Fibroblast of villous mesenchyme (primary cell): ENCODE measurements around the gene CCDC87. TPM values are rescaled to one million over a fixed set of nuclear protein-coding genes. Genes with fewer than 3 reads are reported as not detected.
A peak's percentile ranks its signal among the peaks of the same experiment; 100 is the strongest.

Source experiments
- DNase-seq: peaks from one replicate; pipeline ENCODE4 v3.0.0-alpha.2; 2010; ENCODE audit warnings: low read depth
- H3K4me3 ChIP-seq: 2 replicates; pipeline ENCODE4 v1.5.1; 2011; ENCODE audit warnings: low read depth, mild to moderate bottlenecking, low read length
- total RNA-seq: library from RNA; depleted of rRNA; stranded (reverse); fragments of >200 nt; gene quantifications from 2 replicates; pipeline ENCODE4 v1.2.3, GENCODE V29; 2012
- TF ChIP-seq, protein P1 (sequence below): IDR thresholded peaks from 2 replicates; pipeline ENCODE4 v1.5.1; 2012; ENCODE audit warnings: low read depth, mild to moderate bottlenecking, low read length; ENCODE audit not compliant: insufficient read depth

CCDC87 gene
- total RNA-seq, 1 donor: 0.43 TPM

DNA sequence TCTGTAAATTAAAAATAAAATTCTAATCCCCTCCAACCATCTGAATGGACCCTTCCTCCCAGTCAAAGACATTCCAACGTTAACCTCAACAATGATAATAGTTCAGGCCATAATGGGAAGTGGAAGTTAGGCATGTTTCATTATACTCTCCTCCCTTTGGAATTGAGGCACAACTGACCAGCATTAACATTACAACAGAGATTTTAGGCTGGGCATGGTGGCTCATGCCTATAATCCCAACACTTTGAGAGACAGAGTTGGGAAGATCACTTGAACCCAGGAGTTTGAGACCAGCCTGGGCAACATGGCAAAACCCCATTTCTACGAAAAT is 22.0 kb downstream of the CCDC87 start:
- no peak for DNase-seq
- H3K4me3 ChIP-seq: no peak overlapping the region
- TF ChIP-seq, protein P1, sequence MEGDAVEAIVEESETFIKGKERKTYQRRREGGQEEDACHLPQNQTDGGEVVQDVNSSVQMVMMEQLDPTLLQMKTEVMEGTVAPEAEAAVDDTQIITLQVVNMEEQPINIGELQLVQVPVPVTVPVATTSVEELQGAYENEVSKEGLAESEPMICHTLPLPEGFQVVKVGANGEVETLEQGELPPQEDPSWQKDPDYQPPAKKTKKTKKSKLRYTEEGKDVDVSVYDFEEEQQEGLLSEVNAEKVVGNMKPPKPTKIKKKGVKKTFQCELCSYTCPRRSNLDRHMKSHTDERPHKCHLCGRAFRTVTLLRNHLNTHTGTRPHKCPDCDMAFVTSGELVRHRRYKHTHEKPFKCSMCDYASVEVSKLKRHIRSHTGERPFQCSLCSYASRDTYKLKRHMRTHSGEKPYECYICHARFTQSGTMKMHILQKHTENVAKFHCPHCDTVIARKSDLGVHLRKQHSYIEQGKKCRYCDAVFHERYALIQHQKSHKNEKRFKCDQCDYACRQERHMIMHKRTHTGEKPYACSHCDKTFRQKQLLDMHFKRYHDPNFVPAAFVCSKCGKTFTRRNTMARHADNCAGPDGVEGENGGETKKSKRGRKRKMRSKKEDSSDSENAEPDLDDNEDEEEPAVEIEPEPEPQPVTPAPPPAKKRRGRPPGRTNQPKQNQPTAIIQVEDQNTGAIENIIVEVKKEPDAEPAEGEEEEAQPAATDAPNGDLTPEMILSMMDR: no peak

GRCh38 chr11:66570079-66570849 is 22.6 kb downstream of the CCDC87 start:
- H3K4me3 ChIP-seq: no peak overlapping the region
- TF ChIP-seq, protein P1: no peak
- DNase-seq: no peak

DNA sequence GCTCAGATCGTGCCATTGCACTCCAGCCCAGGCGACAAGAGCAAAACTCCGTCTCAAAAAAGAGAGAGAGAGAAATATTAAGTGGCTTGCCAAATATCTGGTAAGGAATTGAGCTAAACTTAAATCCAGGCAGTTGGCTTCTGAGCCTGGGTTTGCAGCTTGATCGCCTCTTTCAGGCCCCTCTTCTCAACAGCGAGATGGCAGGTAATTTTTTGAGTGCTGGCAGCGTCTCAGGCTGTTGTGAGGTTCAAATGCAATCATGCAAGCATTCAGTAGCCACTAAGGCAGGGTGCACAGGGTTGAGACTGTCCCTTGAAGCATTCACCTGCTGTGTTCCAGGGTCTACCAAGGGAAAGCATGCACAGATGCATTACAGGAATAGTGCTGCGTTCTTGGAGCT is 23.8 kb downstream of the CCDC87 start:
- TF ChIP-seq, protein P1: no peak
- DNase-seq: no peak
- no peak overlapping the region for H3K4me3 ChIP-seq

- H3K4me3 ChIP-seq: peak within 1 kb of the TSS; percentile 56
- peak; percentile 74 for DNase-seq
- TF ChIP-seq, protein P1: no peak
These were observed 24.5 kb downstream of the CCDC87 start, which contains the start of gene CTSF for GRCh38 chr11:66568124-66568916. CTSF (minus strand) TSS chr11:66568606; CDS start chr11:66568486, 120 bp downstream.

DNA sequence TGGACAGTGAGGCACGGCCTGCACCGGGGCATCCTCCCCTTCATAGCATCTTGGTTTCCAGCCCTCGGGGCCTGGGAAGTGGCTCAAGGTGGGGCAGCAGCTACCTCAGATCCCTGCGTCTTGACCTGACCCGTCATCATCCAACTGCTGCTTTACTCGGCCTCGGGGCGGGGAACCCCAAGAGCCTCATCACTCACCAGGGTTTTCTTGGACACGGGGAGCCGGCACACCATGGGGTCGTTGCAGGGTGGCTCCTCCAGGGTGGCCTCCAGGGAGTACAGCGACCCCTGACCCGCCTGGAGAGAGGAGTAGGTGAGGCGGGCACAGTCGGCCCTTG is 25.1 kb downstream of the CCDC87 start:
- TF ChIP-seq, protein P1: no peak
- H3K4me3 ChIP-seq: peak overlapping the region; percentile 56
- no peak for DNase-seq

- TF ChIP-seq, protein P1: no peak
- H3K4me3 ChIP-seq: no peak overlapping the region
- no peak for DNase-seq
These were observed 26.6 kb downstream of the CCDC87 start for GRCh38 chr11:66566221-66566620.
